SK-N-SH (cell line): ENCODE data around the gene SHISAL1. TPM values are rescaled to one million over a fixed set of nuclear protein-coding genes. Genes with fewer than 3 reads are reported as not detected.

Experiments
- CTCF ChIA-PET: fragments of 300-600, 350-600 bp; formaldehyde crosslinking; extraction: SDS; loops from one replicate; lab custom pipeline; 2021; lab: Yijun Ruan, JAX
- POLR2A ChIA-PET: fragments of 350-600 bp; sonication (Branson Sonifier 250); formaldehyde crosslinking; extraction: SDS; loops from one replicate; lab custom pipeline; 2020; ENCODE audit warnings: antibody characterized with exemption, inconsistent platforms; lab: Yijun Ruan, JAX
- DNase-seq: peaks from one replicate; pipeline ENCODE4 v3.0.0; 2012
- H2AFZ ChIP-seq: fragments of 200-600 bp; sonication (generic); 2 replicates; pipeline ENCODE4 v1.8.1; 2016; ENCODE audit warnings: antibody characterized with exemption, mild to moderate bottlenecking, low read depth
- H3F3A ChIP-seq: fragments of 200-600 bp; sonication (generic); replicated peaks from 2 replicates; pipeline ENCODE3; 2016; ENCODE audit warnings: antibody characterized with exemption, mild to moderate bottlenecking; ENCODE audit not compliant: insufficient read depth
- H3K27ac ChIP-seq, 2 experiments: fragments of 200-500 bp in 1 of 2; fragments of 200-600 bp in 1 of 2; sonication (Bioruptor generic) in 1 of 2; sonication (generic), shearing (Covaris generic) in 1 of 2; 2 replicates each; pipeline versions ENCODE4 v1.5.1 to v1.6.1; 2014 to 2016; ENCODE audit warnings: low read depth in 2 of 2, inconsistent platforms in 1 of 2, low read length in 1 of 2, mild to moderate bottlenecking in 1 of 2, mixed read lengths in 1 of 2
- H3K27me3 ChIP-seq: fragments of 200-600 bp; sonication (generic), shearing (Covaris generic); 2 replicates; pipeline ENCODE4 v1.6.1; 2016; ENCODE audit warnings: mixed run types; ENCODE audit not compliant: insufficient read depth
- H3K36me3 ChIP-seq, 2 experiments: fragments of 200-500 bp in 1 of 2; fragments of 200-600 bp in 1 of 2; sonication (Bioruptor generic) in 1 of 2; sonication (generic) in 1 of 2; replicated peaks in 1 of 2; 2 replicates each; pipeline versions ENCODE3 to v1.5.1; 2014 to 2016; ENCODE audit warnings: low read length in 1 of 2, mild to moderate bottlenecking in 1 of 2; ENCODE audit not compliant: insufficient read depth in 2 of 2, control insufficient read depth in 1 of 2
- H3K4me1 ChIP-seq, 2 experiments: fragments of 200-500 bp in 1 of 2; fragments of 200-600 bp in 1 of 2; sonication (Bioruptor generic) in 1 of 2; sonication (generic), shearing (Covaris generic) in 1 of 2; 2 replicates each; pipeline versions ENCODE4 v1.5.1 to v1.6.1; 2014 to 2016; ENCODE audit warnings: low read depth in 1 of 2, low read length in 1 of 2, mixed run types in 1 of 2; ENCODE audit not compliant: insufficient read depth in 2 of 2, control insufficient read depth in 1 of 2
- H3K4me2 ChIP-seq: fragments of 200-600 bp; sonication (generic), shearing (Covaris generic); 2 replicates; pipeline ENCODE4 v1.6.1; 2017; ENCODE audit warnings: mixed run types
- H3K4me3 ChIP-seq, 2 experiments: fragments of 200-500 bp in 1 of 2; fragments of 200-600 bp in 1 of 2; sonication (Bioruptor generic) in 1 of 2; sonication (generic), shearing (Covaris generic) in 1 of 2; 2 replicates each; pipeline versions ENCODE4 v1.5.1 to v1.8.1; 2014 to 2016; ENCODE audit warnings: low read depth in 2 of 2, inconsistent platforms in 1 of 2, low read length in 1 of 2, mild to moderate bottlenecking in 1 of 2, mixed read lengths in 1 of 2, moderate library complexity in 1 of 2
- H3K79me2 ChIP-seq: fragments of 200-600 bp; sonication (generic); 2 replicates; pipeline ENCODE4 v1.8.1; 2017; ENCODE audit warnings: mild to moderate bottlenecking; ENCODE audit not compliant: insufficient read depth
- H3K9ac ChIP-seq: fragments of 200-600 bp; sonication (generic); 2 replicates; pipeline ENCODE4 v1.6.1; 2017; ENCODE audit warnings: mixed run types
- H3K9me2 ChIP-seq: fragments of 200-600 bp; sonication (generic); 2 replicates; pipeline ENCODE4 v1.6.1; 2017; ENCODE audit warnings: mixed run types
- H3K9me3 ChIP-seq: fragments of 200-600 bp; sonication (generic); 2 replicates; pipeline ENCODE4 v1.6.1; 2017; ENCODE audit warnings: mixed run types, mild to moderate bottlenecking, moderate library complexity
- H4K20me1 ChIP-seq: fragments of 200-600 bp; sonication (generic); 2 replicates; pipeline ENCODE4 v1.6.1; 2017; ENCODE audit warnings: mild to moderate bottlenecking, mixed run types; ENCODE audit not compliant: insufficient read depth
- GATA2 ChIP-seq: sonication (generic); formaldehyde crosslinking; IDR thresholded peaks from 2 replicates; pipeline ENCODE4 v1.5.0; 2020; ENCODE audit warnings: mild to moderate bottlenecking, missing genetic modification reagents
- REST ChIP-seq: IDR thresholded peaks from 2 replicates; pipeline ENCODE4 v1.6.1; 2012; ENCODE audit warnings: mild to moderate bottlenecking, low read depth, low read length, moderate library complexity
- TEAD4 ChIP-seq: IDR thresholded peaks from 2 replicates; pipeline ENCODE4 v1.4.0; 2012; ENCODE audit warnings: mild to moderate bottlenecking, borderline replicate concordance; ENCODE audit not compliant: insufficient read depth
- USF1 ChIP-seq: IDR thresholded peaks from 2 replicates; pipeline ENCODE4 v1.4.0; 2012; ENCODE audit warnings: low read depth, borderline replicate concordance
- WGBS: methylation state at CpG from one replicate; pipeline ENCODE4 v1.1.6; 2017; ENCODE audit warnings: low lambda C conversion rate; 5-methylcytosine and 5-hydroxymethylcytosine counted together
- polyA plus RNA-seq, 3 experiments: library from polyadenylated mRNA; depleted of rRNA; stranded (reverse); fragments of >200 nt; gene quantifications; 2 replicates each; pipeline ENCODE4 v1.2.3, GENCODE V29; 2012

The SHISAL1 gene
- polyA plus RNA-seq, 1 of the 3 experiments (the other 2 are of a cell fraction) = 0.10 TPM

- no peak overlapping the region for H3K4me2 ChIP-seq
- ChIA-PET POLR2A (interaction anchor here (0.9 kb wide), 1 partner anchor 15 kb away, joined by 3 read pairs; no protein-coding TSS in a partner anchor), CTCF (no interaction called here)
- no peaks in the 10 kb centered on the region for H3K36me3 ChIP-seq
- DNase-seq = no peak
- no peaks in the 10 kb centered on the region; the same call in 1 of the 2 replicates for H3K27me3 ChIP-seq
- no peak overlapping the region for H3K4me3 ChIP-seq
- TF ChIP-seq USF1 = no peak
- TF ChIP-seq REST = no peak
- TF ChIP-seq, all 33 proteins: peak for 0
- Histone ChIP-seq H3F3A (no peaks in the 10 kb centered on the region), H2AFZ (no peak overlapping the region), H4K20me1 (no peaks in the 10 kb centered on the region), H3K79me2 (no peaks in the 10 kb centered on the region), H3K27ac (no peak overlapping the region), H3K9ac (no peak overlapping the region), H3K9me2 (no peaks in the 10 kb centered on the region), H3K9me3 (no peaks in the 10 kb centered on the region), H3K4me1 (peaks cover 0 to 25% of the 10 kb centered on the region in 2 experiments; a peak in 2 of 4 replicates)
- 76% methylated on average over 19 of the region's 19 CpGs for WGBS
Measured at GRCh38 chr22:44259366-44260215, 53.2 kb downstream of the SHISAL1 start.

- no peak overlapping the region for H3K9ac ChIP-seq
- TF ChIP-seq TEAD4 (no peak), GATA2 (CRISPR knock-in tag) (peak; percentile 30; the same call in 1 of the 2 replicates)
- no peaks in the 10 kb centered on the region for H3K79me2 ChIP-seq
- H2AFZ ChIP-seq = no peak overlapping the region
- ChIA-PET POLR2A (no interaction called here), CTCF (interaction anchor here (1.2 kb wide), 1 partner anchor 370 kb away, joined by 5 read pairs; no protein-coding TSS in a partner anchor)
- 15% methylated on average over 12 of the region's 13 CpGs for WGBS
- no peaks in the 10 kb centered on the region for H3F3A ChIP-seq
- H3K9me3 ChIP-seq = no peaks in the 10 kb centered on the region
- no peaks in the 10 kb centered on the region for H4K20me1 ChIP-seq
- H3K27ac ChIP-seq = peak overlapping the region in 1 of 2 experiments; percentile 14; a peak in 1 of 4 replicates
- H3K4me1 ChIP-seq = peaks cover 0 to 15% of the 10 kb centered on the region in 2 experiments; a peak in 2 of 4 replicates
- H3K4me3 ChIP-seq = no peak overlapping the region
- H3K9me2 ChIP-seq = no peaks in the 10 kb centered on the region
- H3K27me3 ChIP-seq = no peaks in the 10 kb centered on the region; the same call in 1 of the 2 replicates
- DNase-seq = no peak
- H3K36me3 ChIP-seq = no peaks in the 10 kb centered on the region
- no peak overlapping the region for H3K4me2 ChIP-seq
Measured at GRCh38 chr22:44256556-44257485, 55.9 kb downstream of the SHISAL1 start.
